Inflammatory macrophage treated with lipopolysaccharide for 1 hour (primary cell): Measurements from ENCODE around the gene RXYLT1.
"Not testable (repeated sequence)": the region's sequence is repeated elsewhere in the genome, so short reads cannot be mapped to it uniquely, and the experiment has no call there.

Experiments used
- DNase-seq, 2 donors: peaks; one replicate each; pipeline ENCODE4 v3.0.0-alpha.2; 2020 to 2022

Gene RXYLT1, protein sequence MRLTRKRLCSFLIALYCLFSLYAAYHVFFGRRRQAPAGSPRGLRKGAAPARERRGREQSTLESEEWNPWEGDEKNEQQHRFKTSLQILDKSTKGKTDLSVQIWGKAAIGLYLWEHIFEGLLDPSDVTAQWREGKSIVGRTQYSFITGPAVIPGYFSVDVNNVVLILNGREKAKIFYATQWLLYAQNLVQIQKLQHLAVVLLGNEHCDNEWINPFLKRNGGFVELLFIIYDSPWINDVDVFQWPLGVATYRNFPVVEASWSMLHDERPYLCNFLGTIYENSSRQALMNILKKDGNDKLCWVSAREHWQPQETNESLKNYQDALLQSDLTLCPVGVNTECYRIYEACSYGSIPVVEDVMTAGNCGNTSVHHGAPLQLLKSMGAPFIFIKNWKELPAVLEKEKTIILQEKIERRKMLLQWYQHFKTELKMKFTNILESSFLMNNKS

DNA sequence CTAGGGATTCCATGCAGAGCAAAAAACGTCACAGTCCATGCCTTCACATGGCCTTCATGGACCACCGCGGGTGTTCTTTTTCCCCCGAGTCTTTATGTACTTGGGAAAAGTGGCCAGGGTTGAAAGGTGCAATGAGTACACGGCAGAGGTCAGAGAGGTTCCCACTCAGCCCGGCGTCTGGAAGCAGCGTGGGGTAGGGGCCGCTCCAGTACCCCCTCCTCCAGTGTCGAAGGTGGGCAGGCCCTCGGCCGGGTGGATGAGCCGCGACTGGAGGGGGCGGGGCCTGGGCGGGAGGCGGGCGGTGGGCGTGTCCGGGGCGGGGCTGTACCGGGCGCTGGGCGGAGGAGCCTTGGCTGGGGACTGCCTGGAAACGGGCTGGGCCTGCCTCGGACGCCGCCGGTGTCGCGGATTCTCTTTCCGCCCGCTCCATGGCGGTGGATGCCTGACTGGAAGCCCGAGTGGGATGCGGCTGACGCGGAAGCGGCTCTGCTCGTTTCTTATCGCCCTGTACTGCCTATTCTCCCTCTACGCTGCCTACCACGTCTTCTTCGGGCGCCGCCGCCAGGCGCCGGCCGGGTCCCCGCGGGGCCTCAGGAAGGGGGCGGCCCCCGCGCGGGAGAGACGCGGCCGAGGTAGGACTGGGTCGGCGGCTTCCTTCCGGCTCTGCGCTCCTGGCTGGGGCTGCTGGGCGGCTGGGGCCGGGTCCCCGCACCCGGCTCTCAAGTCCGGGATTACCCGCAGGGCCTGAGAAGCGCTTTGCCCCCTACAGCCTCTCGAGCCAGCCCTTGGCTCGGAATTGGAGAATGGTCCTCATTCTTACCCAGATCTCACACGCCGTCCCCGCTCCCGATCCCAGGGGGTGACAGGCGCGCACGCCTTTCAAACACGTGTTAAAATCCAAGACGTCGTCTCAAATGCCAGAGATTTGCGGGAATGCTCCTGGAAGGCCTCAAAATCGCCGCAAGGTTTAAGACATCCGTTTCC is at the start of gene RXYLT1:
Gene RXYLT1 (plus strand): TSS at position 412 of the 984 bp plus-strand sequence. CDS start 52 bp downstream, at position 464.
- DNase-seq: peak; percentile 66 to 82

DNA sequence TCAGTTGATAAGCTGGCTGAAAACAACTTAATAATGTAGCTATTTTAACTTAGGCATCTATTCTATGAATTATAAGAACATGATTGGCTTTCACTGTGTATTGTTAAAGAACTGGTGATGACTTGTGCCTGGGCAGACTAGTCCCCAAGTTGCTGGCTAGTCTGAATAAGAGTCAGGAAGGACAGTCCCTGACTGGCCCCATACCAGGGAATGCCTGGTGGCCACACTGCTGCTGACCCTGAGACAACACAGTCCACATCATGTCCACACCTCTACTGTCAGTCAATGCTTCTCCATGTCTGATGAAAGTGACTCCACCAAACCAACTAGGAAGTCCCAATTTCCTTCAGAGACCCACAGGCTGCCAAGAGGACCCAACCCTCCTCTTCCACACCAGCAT is 46.9 kb upstream of the RXYLT1 start:
- not testable (repeated sequence) for DNase-seq

DNA sequence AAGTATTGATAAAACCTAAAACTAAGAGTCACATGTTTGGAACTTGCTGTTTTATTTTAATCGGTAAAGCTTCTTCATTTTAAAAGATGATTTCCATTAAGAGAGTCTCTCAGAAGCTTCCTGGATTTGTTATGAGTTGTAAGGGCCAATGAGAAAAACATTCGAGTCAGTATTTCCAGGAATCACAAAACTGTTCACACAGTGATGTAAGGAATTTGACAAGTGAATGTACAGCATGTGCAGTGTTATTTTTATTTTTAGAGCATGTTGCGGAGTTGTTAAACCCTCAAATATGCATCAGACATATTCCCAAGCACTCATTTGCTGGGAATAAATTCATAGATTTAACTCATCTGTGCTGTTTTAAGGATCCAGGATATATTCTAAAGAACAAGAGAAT is 46.1 kb upstream of the RXYLT1 start:
- DNase-seq: not testable (repeated sequence)

DNA sequence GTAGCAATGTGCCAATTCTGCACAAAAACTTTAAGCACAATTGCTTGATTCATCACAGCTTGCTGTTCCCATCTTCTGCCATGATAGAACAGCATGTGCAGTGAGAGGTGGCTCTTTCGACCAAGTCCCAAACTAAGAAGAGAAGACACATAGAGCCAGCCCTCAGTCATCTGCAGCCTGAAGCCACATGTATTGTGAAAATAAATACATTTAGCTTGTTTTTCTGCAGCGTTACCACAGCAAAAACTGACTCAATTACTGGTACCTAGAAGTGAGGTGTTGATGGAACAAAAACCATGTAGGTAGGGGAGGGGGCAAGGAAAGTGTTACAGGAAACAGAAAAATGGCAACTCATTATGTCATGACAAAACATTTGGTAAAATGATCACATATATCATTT is 39.2 kb upstream of the RXYLT1 start:
- not testable (repeated sequence) for DNase-seq

DNA sequence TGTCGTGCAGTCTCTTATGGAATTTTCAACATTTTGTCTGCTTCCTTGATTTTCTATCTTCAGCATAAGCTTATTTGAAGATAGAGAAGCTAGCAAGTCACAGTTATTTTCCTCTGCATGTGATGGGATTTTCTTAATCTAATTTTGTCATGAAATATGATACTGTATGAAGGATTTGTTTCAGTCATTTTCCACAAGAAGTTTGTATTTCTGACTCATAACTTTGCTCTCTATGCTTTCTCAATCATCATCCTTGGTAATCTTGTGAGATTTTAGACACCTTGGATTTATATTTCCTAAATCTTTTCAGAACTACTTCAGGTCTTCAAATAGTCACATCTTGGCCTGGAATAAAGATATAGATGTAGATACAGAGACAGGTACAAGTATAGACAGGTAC is 38.3 kb upstream of the RXYLT1 start:
- DNase-seq: not testable (repeated sequence)

DNA sequence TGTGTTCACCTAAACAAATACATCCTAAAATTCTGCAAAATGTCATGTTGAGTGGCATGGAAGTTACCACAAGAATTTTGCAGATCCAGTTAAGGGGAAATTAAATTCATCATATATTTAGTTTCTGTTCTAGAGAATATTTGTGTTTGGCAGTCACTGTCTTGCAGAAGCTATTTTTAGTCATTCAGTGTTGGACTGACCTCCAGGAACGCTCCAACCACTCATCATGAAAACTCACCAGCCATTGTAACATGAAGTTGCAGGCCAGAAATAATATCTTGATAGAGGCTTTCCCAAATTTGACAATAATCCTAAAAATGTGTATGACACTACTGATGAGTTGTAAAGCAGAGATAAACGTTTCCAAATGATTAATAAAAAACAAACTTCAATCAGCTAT is 35.6 kb upstream of the RXYLT1 start:
- DNase-seq: not testable (repeated sequence)

DNA sequence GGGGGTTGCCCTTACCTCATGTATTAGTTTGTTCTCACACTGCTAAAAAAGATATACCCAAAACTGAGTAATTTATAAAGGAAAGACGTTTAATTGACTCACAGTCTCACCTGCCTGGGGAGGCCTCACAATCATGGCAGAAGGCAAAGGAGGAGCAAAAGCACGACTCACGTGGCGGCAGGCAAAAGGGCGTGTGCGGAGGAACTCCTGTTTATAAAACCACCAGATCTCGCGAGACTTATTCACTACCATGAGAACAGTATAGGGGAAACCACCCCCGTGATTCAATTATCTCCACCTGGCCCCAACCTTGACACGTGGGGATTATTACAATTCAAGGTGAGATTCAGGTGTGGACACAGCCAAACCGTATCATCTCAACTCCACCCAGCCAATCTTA is 33.2 kb upstream of the RXYLT1 start:
- not testable (repeated sequence) for DNase-seq

DNA sequence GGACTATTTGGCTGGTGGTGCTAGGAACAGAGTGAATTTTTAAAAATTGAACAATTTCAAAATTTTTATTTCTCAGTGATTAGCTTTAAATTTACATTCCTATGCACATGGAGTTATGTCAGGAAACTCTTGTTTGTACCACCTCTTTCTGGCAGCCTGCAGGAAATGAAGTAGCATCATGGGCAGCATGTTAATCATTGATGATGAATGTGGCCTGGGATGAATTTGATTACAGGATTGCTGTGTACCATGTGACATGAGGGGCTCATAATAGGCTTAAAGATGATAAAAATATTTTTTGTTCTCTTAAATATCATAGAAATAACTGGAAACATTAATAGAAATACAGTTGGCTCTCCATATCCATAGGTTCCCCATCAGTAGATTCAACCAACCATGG is 32.6 kb upstream of the RXYLT1 start:
- DNase-seq: not testable (repeated sequence)

DNA sequence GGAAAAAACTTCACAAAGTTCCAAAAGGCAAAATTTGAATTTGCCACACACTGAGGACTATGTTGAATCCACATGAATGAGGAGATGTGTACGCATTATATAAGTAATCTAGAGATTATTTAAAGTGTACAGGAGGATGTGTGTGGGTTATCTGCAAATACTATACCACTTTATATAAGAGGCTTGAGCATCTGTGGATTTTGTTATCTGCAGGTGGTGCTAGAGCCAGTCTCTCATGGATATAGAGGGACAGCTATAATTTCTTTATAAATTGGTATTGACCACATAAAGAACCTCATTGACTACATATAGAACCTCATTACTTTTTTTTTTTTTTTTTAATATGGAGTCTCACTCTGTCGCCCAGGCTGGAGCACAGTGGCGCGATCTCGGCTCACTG is 32.2 kb upstream of the RXYLT1 start:
- no peak for DNase-seq

DNA sequence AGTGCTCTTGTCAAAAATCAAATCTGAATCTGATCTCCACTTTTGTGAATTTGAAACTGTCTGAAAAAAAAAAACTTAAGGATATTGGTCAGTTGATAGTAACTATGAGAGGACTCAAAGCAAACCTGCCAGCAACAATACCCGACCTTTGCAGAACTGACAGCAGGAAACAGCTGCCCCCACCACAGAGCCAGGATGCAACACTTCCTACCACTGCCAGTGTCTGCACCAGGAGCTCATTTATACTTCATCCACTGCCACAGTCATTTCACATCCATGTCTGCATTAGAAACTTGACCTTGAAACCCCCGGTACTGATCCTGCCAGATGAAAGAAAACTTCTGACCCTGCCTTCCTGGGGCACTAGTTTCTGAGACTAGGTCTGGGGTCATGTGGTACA is 27.4 kb upstream of the RXYLT1 start:
- DNase-seq: no peak

DNA sequence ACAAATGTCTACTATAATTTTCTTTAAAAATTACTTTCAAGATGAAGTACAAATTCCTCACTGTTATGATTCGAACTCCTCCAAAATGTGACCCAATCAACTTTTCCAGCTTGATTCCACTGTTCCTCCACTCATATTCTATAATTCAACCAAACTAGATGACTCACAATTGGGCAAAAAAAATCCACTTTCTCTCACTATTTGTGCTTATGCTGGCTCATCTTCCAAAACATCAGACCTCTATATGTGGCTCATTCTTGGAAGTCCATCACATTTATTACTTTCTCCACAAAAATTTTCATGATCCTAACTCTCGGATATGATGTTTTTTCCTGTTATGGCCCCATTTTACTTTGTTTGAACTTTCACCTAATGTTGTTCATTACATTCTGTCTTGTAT is 26.9 kb upstream of the RXYLT1 start:
- DNase-seq: no peak

DNA sequence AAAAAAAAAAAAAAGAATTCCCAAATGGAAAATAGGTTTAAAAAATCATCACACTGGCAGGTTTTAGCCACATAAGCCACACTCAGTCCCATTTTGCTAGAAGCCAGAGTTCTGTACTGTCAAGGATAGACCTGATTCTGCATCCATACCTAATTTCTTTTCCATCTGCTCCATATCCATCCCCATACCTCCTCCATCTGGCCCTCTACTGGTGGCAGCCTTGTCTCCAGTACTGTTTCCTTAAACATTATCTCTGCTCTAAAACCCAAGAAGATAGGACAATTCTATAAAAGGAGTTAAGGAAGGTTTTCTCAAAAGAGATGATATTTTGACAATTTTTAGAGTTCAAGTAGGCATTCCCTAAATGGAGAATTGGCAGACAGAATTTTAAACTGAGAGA is 26.0 kb upstream of the RXYLT1 start:
- no peak for DNase-seq

DNA sequence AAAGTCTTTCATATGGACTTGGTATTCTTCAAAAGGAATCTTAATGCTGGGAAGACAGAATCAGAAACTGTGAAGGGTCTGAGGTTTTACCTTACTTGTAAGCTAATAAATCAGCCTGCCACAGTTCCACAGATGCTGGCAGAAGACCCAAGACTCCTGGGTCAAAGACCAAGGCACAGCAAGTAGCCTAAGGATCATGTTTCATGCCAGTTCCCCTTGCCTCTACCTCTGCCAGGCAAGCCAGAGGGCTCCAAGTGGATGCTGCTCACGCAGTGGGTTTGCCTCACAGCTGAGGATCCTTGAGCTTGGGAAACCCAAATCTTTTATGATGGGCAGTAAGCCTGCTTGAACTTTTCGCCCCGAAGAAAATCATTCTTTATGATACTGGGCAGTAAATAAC is 15.2 kb upstream of the RXYLT1 start:
- no peak for DNase-seq

DNA sequence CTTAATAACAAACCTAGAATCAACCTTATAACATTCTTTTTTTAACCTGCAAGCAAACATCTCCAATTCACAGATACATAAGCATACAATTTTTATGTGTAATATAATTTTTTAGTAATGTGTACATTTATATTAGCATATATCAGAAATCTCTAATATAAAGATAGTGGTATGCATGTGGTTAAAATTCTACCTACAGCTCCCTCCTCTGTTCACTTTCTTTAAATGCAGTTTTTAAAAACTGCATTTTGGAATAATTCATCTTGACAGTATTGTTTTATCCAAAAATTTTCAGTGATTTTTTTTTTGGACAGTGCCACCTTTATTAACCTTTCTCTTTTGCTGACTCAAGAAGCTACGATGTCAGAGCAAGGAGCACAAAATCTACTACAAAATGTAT is 13.2 kb upstream of the RXYLT1 start:
- no peak for DNase-seq

DNA sequence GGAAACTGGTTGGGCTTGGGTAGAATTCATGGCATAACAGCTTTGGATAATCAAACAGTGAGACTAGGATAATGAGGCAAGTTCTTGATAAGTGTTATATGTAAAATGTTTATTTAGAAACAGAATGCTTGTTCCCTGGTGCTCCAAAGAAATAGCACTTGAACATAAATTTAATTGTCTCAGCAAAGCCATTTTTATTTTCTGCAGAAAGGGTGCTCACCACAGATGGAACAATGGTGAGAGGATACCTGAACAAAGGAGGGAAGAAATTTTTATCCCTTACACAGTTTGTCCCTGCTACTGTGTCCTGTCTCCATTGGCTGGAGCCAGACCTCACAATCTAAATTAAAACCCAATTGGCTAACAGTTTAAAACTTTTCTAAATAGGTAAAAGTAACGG is 9.3 kb upstream of the RXYLT1 start:
- no peak for DNase-seq

DNA sequence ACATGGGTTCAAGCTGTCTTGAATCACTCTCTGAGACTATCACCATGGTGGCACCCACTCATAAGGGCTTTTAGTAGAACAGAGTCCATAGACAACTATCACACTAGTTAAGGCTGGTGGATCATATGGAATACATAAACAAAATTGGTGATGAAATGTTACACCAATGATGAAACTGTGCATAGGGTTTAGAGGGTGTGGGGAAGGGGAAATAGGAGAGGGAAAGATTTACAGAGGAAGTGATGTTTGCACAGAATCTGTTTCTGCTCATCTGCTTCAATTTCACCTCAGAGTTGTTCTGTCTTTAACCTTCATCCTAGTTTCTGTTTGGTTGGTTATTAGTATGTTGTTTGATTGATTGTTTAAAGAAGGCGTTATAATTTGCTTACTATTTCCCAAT is 2.4 kb upstream of the RXYLT1 start:
- peak; percentile 57 to 62 for DNase-seq

DNA sequence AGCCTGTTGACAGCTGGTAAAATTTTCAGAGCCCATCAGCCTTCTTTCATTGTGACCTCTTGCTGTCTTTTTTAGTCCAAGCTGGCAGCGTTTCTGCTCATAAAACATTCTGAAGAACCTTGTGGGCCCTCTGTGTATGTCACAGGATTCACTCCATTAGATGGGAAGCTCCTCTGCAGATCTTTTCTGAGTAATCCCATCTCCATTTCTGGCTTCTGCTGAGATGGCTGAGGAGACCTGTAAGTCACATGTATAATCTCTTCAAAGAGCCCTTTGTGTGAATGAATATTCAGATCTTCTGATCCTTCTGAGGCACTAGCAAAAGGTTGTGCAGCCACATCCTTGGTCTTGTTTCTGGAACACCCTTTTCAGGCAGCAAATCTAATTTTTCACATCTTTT is 2.8 kb downstream of the RXYLT1 start:
- no peak for DNase-seq

DNA sequence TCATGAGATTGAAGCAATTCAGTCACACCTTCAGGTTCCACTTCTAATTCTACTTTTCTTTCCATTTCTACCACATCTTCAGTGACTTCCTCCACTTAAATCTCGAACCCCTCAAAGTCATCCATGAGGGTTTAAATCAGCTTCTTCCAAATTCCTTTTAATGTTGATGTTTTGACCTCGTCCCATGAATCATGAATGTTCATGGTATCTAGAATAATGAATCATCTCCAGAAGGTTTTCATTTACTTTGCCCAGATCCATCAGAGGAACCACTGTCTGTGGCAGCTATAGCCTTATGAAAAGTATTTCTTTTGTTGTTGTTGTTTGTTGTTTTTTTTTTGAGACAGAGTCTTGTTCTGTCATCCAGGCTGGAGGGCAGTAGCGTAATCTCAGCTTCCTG is 7.6 kb downstream of the RXYLT1 start:
- no peak for DNase-seq

DNA sequence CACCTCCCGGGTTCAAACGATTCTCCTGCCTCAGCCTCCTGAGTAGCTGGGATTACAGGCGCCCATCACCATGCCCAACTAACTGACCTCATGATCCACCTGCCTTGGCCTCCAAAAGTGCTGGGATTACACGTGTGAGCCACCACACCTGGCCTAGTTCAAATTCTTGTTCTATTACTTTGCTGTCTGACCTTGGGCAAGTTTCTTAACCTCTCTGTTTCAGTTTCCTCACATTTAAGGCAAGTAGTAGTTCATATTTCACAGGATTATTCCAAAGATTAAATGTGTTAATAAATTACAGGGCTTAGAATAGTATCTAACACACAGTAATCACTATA is 10.9 kb downstream of the RXYLT1 start:
- DNase-seq: no peak

DNA sequence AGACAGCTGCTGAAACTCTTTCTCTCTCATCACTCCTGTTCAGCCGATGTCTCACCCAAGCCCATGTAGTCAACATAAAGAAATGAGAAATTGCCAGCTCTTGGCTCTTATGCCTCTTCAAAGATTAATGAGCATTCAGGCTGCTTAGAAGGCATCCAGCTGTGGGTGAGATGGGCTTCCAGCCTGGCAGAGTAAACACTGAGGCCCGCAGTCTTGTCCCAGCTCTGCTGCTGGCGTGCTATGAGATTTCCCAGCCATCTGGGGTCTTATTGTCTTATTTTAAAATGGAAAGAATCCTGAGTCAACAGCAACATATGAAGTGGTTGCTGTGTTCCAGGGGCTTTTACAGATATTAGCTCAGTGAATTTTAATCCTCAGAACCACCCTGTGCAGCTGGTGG is 12.6 kb downstream of the RXYLT1 start:
- no peak for DNase-seq

DNA sequence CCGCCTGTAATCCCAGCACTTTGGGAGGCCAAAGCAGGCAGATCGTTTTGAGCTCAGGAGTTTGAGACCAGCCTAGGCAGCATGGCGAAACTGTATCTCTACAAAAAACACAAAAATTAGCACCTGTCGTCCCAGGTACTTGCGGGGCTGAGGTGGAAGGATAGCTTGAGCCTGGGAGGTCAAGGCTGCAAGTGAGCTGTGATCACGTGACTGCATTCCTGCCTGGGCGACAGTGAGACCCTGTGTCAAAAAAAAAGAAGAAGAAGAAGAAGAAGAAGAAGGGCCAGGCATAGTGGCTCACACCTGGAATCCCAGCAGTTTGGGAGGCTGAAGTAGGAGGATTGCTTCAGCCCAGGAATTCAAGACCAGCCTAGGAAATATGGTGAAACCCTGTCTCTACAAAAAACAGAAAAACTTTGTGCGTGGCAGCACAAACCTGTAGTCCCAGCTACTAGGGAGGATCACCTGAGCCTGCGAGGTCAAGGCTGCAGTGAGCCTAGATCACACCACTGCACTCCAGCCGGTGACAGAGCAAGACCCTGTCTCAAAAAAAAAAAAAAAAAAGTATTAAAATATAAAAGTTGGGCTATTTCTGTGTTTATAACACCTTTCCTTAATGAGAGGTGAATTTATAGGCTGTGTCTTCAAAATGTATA is 15.5 kb downstream of the RXYLT1 start:
- DNase-seq: no peak

DNA sequence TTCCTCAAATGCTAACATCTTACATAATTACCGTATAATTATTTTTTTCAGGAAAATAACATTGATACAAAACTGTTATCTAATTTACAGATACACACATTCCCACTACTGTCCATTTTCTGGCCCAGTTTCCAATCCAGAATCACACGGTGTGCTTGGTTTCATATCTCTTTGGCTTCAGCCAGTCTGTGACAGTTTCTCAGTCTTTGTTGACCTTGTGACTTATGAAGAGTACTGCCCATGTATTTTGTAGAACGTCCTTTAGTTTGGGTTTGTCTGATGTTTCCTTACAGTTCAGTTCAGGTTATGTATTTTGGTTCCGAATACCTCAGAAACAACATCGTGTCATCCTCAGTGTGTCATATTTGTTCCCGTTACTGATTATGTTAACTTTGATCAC is 16.2 kb downstream of the RXYLT1 start:
- DNase-seq: no peak

DNA sequence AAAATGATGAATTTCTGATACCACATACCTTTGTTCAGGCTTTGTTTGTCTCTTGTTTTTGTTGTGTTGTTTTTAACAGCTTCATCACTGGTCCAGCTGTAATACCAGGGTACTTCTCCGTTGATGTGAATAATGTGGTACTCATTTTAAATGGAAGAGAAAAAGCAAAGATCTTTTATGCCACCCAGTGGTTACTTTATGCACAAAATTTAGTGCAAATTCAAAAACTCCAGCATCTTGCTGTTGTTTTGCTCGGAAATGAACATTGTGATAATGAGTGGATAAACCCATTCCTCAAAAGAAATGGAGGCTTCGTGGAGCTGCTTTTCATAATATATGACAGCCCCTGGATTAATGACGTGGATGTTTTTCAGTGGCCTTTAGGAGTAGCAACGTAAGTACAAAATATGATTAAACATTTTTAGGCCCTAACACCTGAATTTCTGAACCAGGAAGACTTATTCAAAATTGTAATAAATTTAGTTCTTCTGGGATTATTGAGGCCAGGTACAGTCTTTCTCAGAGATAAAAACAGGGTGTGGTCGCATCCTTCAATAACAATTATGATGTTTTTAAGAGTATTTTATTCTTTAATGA is 22.4 kb downstream of the RXYLT1 start:
- DNase-seq: peak; percentile 19 to 57
